ENCODE results near the gene MAP2K2. TPM values are rescaled to one million over a fixed set of nuclear protein-coding genes. Genes with fewer than 3 reads are reported as not detected.
"Not testable (repeated sequence)": the region's sequence is repeated elsewhere in the genome, so short reads cannot be mapped to it uniquely, and the experiment has no call there.

The MAP2K2 gene
- total RNA-seq, 6 donors from 2014 or later = 86.8 to 170 (median 134) TPM

GRCh38 chr19:4130744-4131438 is 7.0 kb upstream of the MAP2K2 start:
- ATAC-seq (ENCODE audit: low FRiP score in 2 of 2) (peak in 1 of 2 donors; percentile 74), DNase-seq (no peak)
- H3K36me3 ChIP-seq = no peaks in the 10 kb centered on the region
- 41 to 42% methylated on average over 8 of the region's 8 CpGs for WGBS, 2 donors
- no peak overlapping the region for H3K27ac ChIP-seq
- H3K27me3 ChIP-seq = no peaks in the 10 kb centered on the region
- no peaks in the 10 kb centered on the region for H3K4me1 ChIP-seq
- no peak overlapping the region for H3K4me3 ChIP-seq
- TF ChIP-seq POLR2A (IDR thresholded peaks at IDR 0.05) = no peak
- TF ChIP-seq, protein P1, sequence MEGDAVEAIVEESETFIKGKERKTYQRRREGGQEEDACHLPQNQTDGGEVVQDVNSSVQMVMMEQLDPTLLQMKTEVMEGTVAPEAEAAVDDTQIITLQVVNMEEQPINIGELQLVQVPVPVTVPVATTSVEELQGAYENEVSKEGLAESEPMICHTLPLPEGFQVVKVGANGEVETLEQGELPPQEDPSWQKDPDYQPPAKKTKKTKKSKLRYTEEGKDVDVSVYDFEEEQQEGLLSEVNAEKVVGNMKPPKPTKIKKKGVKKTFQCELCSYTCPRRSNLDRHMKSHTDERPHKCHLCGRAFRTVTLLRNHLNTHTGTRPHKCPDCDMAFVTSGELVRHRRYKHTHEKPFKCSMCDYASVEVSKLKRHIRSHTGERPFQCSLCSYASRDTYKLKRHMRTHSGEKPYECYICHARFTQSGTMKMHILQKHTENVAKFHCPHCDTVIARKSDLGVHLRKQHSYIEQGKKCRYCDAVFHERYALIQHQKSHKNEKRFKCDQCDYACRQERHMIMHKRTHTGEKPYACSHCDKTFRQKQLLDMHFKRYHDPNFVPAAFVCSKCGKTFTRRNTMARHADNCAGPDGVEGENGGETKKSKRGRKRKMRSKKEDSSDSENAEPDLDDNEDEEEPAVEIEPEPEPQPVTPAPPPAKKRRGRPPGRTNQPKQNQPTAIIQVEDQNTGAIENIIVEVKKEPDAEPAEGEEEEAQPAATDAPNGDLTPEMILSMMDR (IDR thresholded peaks at IDR 0.05) = no peak
- no peaks in the 10 kb centered on the region for H3K9me3 ChIP-seq

- ATAC-seq (ENCODE audit: low FRiP score in 2 of 2) = not testable (repeated sequence)
Observed at GRCh38 chr19:4129050-4129449, 5.1 kb upstream of the MAP2K2 start.

DNA sequence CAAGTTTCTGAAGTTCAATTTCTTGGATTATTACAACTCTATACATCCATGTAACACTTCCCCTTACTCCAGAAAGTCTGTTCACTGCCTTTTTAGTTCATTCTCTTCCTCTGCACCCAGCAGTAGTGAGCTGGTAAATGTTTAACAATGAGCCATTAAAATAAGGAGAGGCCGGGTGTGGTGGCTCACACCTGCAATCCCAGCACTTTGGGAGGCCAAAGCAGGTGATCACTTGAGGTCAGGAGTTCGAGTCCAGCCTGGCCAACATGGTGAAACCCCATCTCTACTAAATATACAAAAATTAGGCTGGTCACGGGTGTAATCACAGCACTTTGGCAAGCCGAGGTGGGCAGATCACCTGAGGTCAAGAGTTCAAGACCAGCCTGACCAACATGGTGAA is 3.4 kb upstream of the MAP2K2 start:
- H3K36me3 ChIP-seq; ATAC-seq (ENCODE audit: low FRiP score in 2 of 2); H3K9me3 ChIP-seq; DNase-seq; H3K27me3 ChIP-seq; H3K4me3 ChIP-seq; H3K27ac ChIP-seq: not testable (repeated sequence)
- WGBS, 2 donors = 75 to 80% methylated on average over 4 of the region's 4 CpGs
- peaks cover 14 to 18% (median 16%) of the 10 kb centered on the region in 4 donors for H3K4me1 ChIP-seq

More at GRCh38 chr19:4129050-4129449, 5.1 kb upstream of the MAP2K2 start:
- H3K4me3 ChIP-seq, H3K4me1 ChIP-seq, H3K9me3 ChIP-seq, H3K27ac ChIP-seq, H3K27me3 ChIP-seq, H3K36me3 ChIP-seq, DNase-seq: not testable (repeated sequence)
- 94 to 98% methylated on average over 7 of the region's 7 CpGs for WGBS, 2 donors

DNA sequence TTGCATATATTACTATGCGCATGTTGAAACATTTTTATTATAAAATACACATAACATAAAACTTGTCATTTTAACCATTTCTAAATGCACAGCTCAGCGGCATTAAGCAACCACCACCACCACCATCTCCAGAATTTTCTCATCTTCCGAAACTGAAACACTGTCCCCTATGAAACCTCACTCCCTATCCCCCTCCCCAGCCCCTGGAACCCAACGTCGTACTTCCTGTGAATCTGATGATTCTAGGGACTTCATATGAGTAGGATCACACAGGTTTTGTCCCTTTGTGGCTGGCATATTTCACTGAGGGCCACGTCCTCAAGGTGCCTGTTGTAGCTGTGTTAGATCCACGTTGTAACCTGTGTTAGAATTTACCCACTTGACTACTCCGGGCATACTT is 716 bp upstream of the MAP2K2 start:
- H3K4me3 ChIP-seq = peak overlapping the region in 3 of 4 donors; percentile 70 to 96 (median 87)
- peaks cover 0 to 5% (median 1%) of the 10 kb centered on the region in 4 donors for H3K36me3 ChIP-seq
- H3K4me1 ChIP-seq = peaks cover 14 to 32% (median 23%) of the 10 kb centered on the region in 4 donors
- no peak for ATAC-seq (ENCODE audit: low FRiP score in 2 of 2)
- no peak for TF ChIP-seq POLR2AphosphoS5 (IDR thresholded peaks at IDR 0.05)
- TF ChIP-seq, protein P1 (IDR thresholded peaks at IDR 0.05) = no peak
- no peak for TF ChIP-seq POLR2A (IDR thresholded peaks at IDR 0.05)
- TF ChIP-seq EP300 (IDR thresholded peaks at IDR 0.05) = no peak
- 37 to 38% methylated on average over 8 of the region's 8 CpGs for WGBS, 2 donors
- H3K27ac ChIP-seq = peak overlapping the region in 3 of 4 donors; percentile 61 to 92 (median 67)
- no peak for DNase-seq
- no peaks in the 10 kb centered on the region for H3K27me3 ChIP-seq
- H3K9me3 ChIP-seq = no peaks in the 10 kb centered on the region

DNA sequence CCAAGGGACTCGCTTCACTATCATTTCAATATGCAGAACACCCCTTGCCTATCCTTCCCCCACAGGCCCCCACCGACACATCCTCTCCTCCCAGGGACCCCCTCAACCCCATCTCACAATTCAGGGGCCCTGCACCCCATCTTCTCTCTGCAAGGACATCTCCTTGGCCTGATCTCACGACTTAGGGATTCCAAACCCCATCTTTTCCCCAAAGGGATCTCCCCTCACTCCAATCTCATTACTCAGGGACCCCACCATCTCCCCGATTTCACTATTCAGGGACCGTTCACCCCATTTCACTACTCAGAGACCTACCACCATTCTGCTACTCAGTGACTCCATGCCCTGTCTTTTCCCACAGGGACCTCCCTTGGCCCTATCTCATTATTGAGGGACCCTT is 1.4 kb downstream of the MAP2K2 start:
- H3K4me3 ChIP-seq = peak overlapping the region in 3 of 4 donors; percentile 70 to 96 (median 87)
- H3K4me1 ChIP-seq = peaks cover 14 to 32% (median 24%) of the 10 kb centered on the region in 4 donors
- ATAC-seq (ENCODE audit: low FRiP score in 2 of 2) = no peak
- no peaks in the 10 kb centered on the region for H3K9me3 ChIP-seq
- no peaks in the 10 kb centered on the region for H3K27me3 ChIP-seq
- peaks cover 0 to 16% (median 6%) of the 10 kb centered on the region in 4 donors for H3K36me3 ChIP-seq
- TF ChIP-seq, protein P1 (IDR thresholded peaks at IDR 0.05) = no peak
- TF ChIP-seq POLR2AphosphoS5 (IDR thresholded peaks at IDR 0.05) = no peak
- no peak for TF ChIP-seq EP300 (IDR thresholded peaks at IDR 0.05)
- TF ChIP-seq POLR2A (IDR thresholded peaks at IDR 0.05) = no peak
- WGBS, 2 donors = 62 to 65% methylated on average over 3 to 4 of the region's 5 CpGs
- H3K27ac ChIP-seq = peak overlapping the region in 3 of 4 donors; percentile 67 to 92 (median 86)
- DNase-seq = no peak

GRCh38 chr19:4121815-4122214 is 2.1 kb downstream of the MAP2K2 start:
- no peak overlapping the region for H3K4me3 ChIP-seq
- 100% methylated on average over 4 of the region's 4 CpGs for WGBS, 2 donors
- peaks cover 0 to 23% (median 11%) of the 10 kb centered on the region in 4 donors for H3K36me3 ChIP-seq
- peaks cover 14 to 35% (median 27%) of the 10 kb centered on the region in 4 donors for H3K4me1 ChIP-seq
- DNase-seq (no peak), ATAC-seq (ENCODE audit: low FRiP score in 2 of 2) (no peak)
- no peaks in the 10 kb centered on the region for H3K27me3 ChIP-seq
- peak overlapping the region in 1 of 4 donors; percentile 24 for H3K27ac ChIP-seq
- H3K9me3 ChIP-seq = no peaks in the 10 kb centered on the region
- no peak for TF ChIP-seq EP300 (IDR thresholded peaks at IDR 0.05)
- TF ChIP-seq, protein P1 (IDR thresholded peaks at IDR 0.05) = no peak
- no peak for TF ChIP-seq POLR2A (IDR thresholded peaks at IDR 0.05)
- TF ChIP-seq POLR2AphosphoS5 (IDR thresholded peaks at IDR 0.05) = no peak
